Measurements from ENCODE around the gene GALNT1. TPM values are rescaled to one million over a fixed set of nuclear protein-coding genes. Genes with fewer than 3 reads are reported as not detected.

The GALNT1 gene
- total and polyA plus RNA-seq, 9 of the 15 experiments (the other 6 are each of a cell fraction or from before 2014, with no cell fraction given), result 14.4 to 54.1 (median 36.6) TPM

GRCh38 chr18:35624146-35624545 lies 42.6 kb downstream of the GALNT1 start (continued):
- no peak for TF ChIP-seq NKRF (IDR thresholded peaks at IDR 0.05; ENCODE audit: borderline replicate concordance)
- TF ChIP-seq ZNF436 (CRISPR knock-in tag; IDR thresholded peaks at IDR 0.05), result no peak

- no peak overlapping the region for H3K9ac ChIP-seq (ENCODE audit: insufficient read depth in 1 of 2, low read depth in 2 of 2, low read length in 2 of 2)
- CTCF ChIA-PET (ENCODE audit: low intra/inter-chr PET ratio), result no interaction called here
- H3K79me2 ChIP-seq (ENCODE audit: control insufficient read depth, insufficient read depth, low read length), result no peaks in the 10 kb centered on the region; the same call in 2 of the 3 replicates
- no peaks in the 10 kb centered on the region for H3K27me3 ChIP-seq (ENCODE audit: control insufficient read depth in 2 of 2, insufficient read depth in 2 of 2, low read length in 2 of 2)
- intact Hi-C loops (cut with micrococcal nuclease), result no loop called here
- FAIRE-seq, result no peak
- no peak for DNase-seq (ENCODE audit: extremely low read depth in 1 of 4, low spot score in 3 of 4)
- in situ Hi-C loops (cut with MboI), result no loop called here
- ATAC-seq, result no peak
- TF ChIP-seq FOXA3 (CRISPR knock-in tag; conservative IDR thresholded peaks at IDR 0.05 in 1 of 2, IDR thresholded peaks at IDR 0.05 in 1 of 2), result no peak
- TF ChIP-seq KAT2B (IDR thresholded peaks at IDR 0.05; ENCODE audit: low read depth, low read length), result no peak
- no peak for TF ChIP-seq HDGF (IDR thresholded peaks at IDR 0.05)
- no peak for TF ChIP-seq RHOXF2B (CRISPR knock-in tag; conservative IDR thresholded peaks at IDR 0.05)
- TF ChIP-seq CSDE1 (IDR thresholded peaks at IDR 0.05), result no peak
- TF ChIP-seq E2F5 (CRISPR knock-in tag; IDR thresholded peaks at IDR 0.05), result no peak
- no peak for TF ChIP-seq ZNF740 (CRISPR knock-in tag; IDR thresholded peaks at IDR 0.05)
- TF ChIP-seq ZNF740 (tag; IDR thresholded peaks at IDR 0.05), result no peak
- TF ChIP-seq CBX8 (IDR thresholded peaks at IDR 0.05; ENCODE audit: borderline replicate concordance, extremely low read depth, low read depth, low read length, poor library complexity, severe bottlenecking), result no peak
- TF ChIP-seq ZNF395 (CRISPR knock-in tag; IDR thresholded peaks at IDR 0.05), result no peak
- TF ChIP-seq NRF1 (conservative IDR thresholded peaks at IDR 0.05 in 1 of 2, IDR thresholded peaks at IDR 0.05 in 1 of 2), result no peak
- no peaks in the 10 kb centered on the region for H3K9me1 ChIP-seq (ENCODE audit: control insufficient read depth, insufficient read depth, low read length)
- BruUV-seq (replicated peaks), result no TSS peak
- H3K4me2 ChIP-seq (ENCODE audit: insufficient read depth, low read length), result no peak overlapping the region
- H3K27ac ChIP-seq (ENCODE audit: extremely low read depth, low read depth, low read length), result no peak overlapping the region
- H3K4me1 ChIP-seq (replicated peaks in 1 of 2; ENCODE audit: control insufficient read depth in 2 of 2, insufficient read depth in 2 of 2, low read length in 2 of 2), result peaks cover 0 to 2% of the 10 kb centered on the region in 2 experiments; a peak in 1 of 5 replicates
- no peak overlapping the region for H3K4me3 ChIP-seq
- POLR2A ChIA-PET, result no interaction called here
- H3K36me3 ChIP-seq (ENCODE audit: control insufficient read depth, insufficient read depth, low read length), result no peaks in the 10 kb centered on the region
- peaks cover 8% of the 10 kb centered on the region; the same call in 1 of the 2 replicates for H3K9me3 ChIP-seq (replicated peaks; ENCODE audit: control insufficient read depth, insufficient read depth, low read depth, low read length)
- 20% methylated on average over 2 of the region's 2 CpGs for WGBS (ENCODE audit: insufficient coverage, low coverage, missing lambda C conversion rate)
- no peaks in the 10 kb centered on the region for H4K20me1 ChIP-seq (replicated peaks; ENCODE audit: control insufficient read depth, insufficient read depth, low read length)
- H2AFZ ChIP-seq (ENCODE audit: low read depth, low read length), result no peak overlapping the region
Measured at GRCh38 chr18:35625232-35625631, 43.7 kb downstream of the GALNT1 start.

Measured in K562 (cell line).